ENCODE measurements around the gene BOLA1.
"Not testable (repeated sequence)": the region's sequence is repeated elsewhere in the genome, so short reads cannot be mapped to it uniquely, and the experiment has no call there.

The BOLA1 gene

DNA sequence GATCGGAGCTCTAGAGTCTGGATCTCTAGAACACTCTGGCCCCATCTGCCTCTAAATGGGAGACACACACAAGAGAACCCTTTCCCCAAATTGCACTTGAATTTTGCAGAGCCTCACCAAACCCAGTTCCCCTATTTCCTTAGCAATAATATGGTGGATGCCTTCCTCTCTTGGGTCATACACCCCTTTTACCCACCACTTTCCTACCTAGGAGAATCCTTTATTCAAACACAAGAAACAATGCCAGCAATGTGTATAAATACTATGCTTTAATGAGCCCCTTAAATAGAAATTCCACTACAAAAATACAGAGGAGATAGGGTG lies 29.0 kb downstream of the BOLA1 start:
- DNase-seq (ENCODE audit: low read depth in 3 of 3): no peak

DNA sequence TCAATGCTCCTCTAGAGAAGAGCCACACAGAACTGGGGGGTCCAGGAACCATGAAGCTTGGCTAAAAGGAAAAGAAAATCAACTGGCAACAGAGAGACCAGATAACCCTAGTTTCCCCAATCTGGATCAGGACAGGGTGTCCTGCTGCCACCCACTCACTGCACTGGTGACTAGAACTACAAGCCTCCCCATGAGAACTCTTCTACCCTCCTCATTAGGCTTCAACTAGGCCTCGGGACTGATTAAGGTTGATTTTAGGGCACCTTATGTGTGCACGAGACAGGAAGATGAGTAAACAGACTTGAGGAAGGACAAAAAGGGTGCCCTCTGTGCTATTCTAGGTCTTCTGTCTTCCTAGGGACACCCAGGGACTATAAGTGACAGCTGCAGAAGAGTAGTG lies 30.5 kb downstream of the BOLA1 start:
- no peak for DNase-seq (ENCODE audit: low read depth in 3 of 3)

DNA sequence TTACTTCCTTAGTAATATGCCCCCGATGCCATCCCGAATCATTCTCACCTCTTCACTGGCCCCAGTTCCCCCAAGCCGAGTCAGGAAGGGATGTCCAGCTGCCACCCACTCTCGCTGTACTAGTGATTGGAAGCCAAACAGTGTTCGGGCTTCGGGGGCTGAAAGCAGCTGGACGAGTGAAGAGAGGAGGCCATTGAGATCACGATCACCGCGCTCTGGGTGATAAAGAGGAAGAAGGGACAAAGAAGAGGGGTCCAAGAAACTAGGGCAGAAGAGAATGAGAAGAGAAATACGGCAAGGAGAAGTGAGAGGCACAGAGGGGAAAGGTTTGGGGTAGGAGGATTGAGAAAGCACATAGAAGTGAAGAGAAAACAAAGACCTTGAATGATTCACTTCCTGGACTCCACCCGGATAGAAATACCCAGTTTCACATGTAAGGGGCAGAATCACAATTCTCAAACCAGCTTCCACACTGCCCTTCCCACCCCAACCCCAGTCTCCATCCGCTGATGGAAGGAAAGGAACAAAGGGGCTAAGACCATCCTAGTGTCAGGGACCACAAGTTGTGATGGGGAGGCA lies 31.9 kb downstream of the BOLA1 start:
- no peak for DNase-seq (ENCODE audit: low read depth in 3 of 3)

DNA sequence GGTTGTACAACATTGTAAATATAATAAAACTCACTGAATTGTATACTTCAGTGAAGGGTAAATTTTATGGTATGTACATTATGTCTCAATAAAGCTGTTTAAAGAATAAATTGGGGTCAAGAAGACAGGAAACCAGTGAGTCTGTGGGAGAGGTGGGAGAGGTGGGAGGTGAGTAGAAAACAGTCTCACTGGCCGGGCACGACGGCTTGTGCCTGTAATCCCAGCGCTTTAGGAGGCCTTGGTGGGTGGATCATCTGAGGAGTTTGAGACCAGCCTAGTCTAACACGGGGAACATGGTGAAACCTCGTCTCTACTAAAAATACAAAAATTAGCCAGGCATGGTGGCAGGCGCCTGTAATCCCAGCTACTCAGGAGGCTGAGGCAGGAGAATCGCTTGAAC lies 33.1 kb downstream of the BOLA1 start:
- no peak for DNase-seq (ENCODE audit: low read depth in 3 of 3)

DNA sequence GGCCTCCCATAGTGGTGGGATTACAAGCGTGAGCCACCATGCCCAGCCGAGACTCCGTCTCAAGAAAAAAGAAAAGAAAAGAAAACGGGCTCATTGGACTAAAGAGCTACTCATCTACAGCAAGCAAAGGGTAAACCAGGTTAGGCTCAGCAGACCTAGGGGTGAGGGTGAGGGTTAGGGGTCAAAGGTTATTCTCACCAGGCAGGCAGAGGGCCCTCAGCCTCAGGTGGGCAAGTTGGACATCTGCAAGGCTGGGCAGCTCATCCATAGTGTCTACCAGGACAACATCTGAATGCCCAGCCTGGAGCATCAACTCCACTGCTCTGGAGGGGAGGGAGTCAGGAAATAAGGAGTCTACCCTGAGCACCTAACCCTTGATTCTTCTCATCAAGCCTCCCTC lies 33.8 kb downstream of the BOLA1 start:
- no peak for DNase-seq (ENCODE audit: low read depth in 3 of 3)

DNA sequence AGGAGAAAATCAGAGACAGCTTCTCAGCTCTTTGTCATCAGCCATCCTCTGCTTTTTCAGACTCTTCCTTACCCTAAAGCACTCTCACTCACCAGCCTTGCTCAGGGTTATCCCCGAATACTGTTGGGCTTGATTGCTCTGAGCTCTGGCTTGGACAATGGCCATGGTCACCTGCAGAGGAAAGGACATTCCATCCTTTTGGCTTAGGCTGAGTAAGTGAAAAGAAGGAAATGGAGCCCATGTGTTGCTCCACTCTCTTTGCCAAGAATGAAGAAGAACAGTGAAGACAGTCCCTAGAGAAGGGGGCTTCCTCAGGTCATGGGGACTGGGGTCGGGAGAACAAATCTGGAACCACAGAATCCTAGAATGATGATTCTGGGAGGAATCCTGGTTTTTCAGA lies 35.0 kb downstream of the BOLA1 start:
- DNase-seq (ENCODE audit: low read depth in 3 of 3): no peak

DNA sequence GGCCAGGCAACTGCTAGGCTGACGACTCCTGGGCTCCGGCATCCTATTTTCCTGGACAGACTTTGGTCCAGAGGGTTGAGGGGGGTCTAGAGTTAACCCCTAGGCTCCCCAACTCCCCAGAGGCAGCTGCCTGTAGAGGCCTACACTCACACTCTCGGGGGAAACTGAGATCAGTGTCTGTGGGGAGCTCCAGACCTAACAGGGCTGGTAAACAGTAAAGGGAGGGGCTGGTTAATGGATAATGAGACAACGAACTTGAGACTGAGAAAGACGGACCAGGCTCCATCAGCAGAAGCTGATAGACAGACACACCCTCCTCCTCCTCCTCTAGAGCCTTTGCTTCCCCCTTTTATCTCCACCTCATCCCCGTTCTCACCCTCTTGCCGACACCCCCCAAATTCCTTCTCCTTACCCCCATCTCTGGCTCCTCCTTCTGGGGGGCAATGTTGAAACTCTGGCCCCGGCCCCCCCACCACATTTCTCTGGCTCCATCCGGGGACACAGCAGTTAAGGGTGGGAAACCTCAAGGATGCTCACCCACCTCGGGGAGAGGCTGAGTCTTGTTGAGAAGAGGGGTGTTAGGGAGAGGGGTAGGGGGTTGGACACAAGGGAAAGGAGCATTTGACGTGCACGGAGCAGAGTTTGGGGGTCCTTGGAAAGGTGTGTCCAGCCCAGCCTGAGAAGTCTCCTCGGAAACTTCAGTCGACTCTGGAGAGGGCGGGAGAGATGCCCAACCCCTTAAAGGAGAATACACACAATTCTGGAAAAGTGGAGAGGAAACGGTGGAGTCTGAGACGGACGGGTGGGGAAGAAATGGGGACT lies 37.0 kb downstream of the BOLA1 start, which contains the start of gene MTMR11:
MTMR11 (minus strand) TSS at position 710 of the 822 bp plus-strand sequence; CDS start at position 478, 232 bp downstream.
- no peak for DNase-seq (ENCODE audit: low read depth in 3 of 3)

DNA sequence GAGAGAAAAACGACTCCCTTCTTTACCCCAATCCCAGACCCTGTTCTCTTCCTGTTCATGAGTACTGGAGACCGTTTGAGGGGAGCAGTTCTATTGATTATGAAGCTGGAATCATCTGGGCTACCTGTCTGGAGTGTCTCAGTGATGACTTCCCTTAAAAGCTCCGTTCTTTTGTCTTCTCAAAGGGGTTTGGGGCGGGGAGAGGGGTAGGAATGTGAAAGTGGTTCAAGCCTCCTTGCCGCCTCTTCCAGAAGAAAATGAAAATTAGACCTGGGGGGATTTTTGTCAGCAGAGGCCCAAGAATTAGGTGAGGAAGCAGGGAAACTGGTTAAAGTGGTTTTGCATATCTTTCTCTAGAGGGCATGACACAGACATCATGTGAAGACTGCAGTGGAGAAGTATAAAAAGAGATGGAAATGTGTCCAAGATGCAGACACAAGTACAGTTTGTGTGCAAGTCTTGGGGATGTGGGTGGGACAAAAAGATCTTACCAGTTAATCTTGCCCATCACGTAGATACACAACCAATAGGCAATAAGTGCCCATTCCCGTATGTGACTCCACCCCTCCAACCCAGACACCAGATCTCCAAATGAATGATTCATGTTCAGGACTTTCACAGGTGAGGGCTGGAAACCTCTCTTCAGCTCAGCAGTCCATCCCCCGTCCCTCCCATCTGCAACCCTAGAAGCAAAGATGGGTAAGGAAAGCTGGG lies 37.8 kb downstream of the BOLA1 start:
- DNase-seq (ENCODE audit: low read depth in 3 of 3): no peak

DNA sequence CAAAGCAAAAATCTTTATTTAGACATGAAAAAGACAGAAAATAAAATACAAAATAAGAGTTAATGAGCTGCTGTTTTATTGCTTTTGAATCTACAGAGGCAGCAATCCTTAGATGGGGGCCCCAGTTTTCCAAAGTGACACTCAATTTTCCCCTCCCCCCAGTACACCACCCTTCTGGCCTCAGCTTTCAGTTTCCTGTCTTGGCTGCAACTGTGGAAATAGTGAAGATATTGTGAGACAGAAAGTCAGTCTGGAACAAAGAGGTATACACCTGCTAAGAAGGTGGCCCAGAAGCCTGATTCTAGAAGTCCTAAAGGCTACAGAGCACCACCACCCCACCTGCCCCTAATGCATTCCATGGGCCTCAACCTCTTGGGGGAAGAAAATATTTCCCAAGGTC lies 38.4 kb downstream of the BOLA1 start:
- no peak for DNase-seq (ENCODE audit: low read depth in 3 of 3)

DNA sequence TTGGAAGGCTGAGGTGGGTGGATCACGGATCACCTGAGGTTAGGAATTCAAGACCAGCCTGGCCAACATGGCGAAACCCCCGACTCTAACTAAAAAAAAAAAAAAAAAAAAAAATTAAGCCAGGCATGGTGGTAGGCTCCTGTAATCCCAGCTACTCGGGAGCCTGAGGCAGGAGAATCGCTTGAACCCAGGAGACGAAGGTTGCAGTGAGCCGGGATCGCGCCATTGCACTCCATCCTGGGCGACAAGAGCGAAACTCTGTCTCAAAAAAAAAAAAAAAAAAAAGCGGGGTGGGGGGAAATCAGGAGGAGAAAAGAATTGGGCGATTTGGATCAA lies 39.3 kb downstream of the BOLA1 start:
- not testable (repeated sequence) for DNase-seq (ENCODE audit: low read depth in 3 of 3)

DNA sequence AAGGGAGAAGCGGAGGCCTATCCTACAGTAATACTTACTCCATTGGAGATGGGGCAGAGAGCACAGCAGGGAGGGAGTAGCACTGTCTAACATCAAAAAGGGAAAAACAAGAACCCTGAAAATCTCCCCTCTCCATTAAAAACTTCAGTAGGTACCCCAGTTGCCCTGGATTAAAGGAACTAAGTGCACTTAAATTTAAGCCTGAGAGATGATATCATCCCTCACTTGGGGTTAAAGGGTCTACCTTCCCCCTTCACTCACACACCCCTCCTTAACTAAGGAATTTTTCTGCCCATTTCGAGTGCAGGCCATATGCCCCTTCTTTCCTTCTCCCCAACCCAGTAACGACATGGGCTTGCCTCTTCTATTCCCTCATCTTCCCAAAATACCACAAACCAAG lies 41.1 kb downstream of the BOLA1 start:
- DNase-seq (ENCODE audit: low read depth in 3 of 3): no peak

DNA sequence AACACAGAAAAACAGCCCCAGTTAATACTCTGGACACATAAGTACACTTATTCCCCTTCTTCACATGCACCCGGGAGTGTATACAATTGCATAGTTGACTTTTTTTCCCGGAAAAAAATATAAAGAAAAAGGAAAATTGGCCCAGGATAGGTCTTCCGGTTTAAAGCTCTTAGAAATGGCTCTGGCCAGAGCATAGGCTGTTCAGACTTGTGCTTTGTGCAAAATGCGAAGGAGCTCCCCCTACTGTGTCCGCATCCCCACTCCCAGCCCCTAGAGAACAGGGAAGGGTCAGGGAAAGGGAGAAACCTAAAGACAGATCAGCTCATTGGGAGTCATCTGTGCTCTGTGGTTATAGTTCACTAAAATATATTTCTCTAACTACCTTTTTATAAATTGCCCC lies 42.8 kb downstream of the BOLA1 start:
- no peak for DNase-seq (ENCODE audit: low read depth in 3 of 3)

DNA sequence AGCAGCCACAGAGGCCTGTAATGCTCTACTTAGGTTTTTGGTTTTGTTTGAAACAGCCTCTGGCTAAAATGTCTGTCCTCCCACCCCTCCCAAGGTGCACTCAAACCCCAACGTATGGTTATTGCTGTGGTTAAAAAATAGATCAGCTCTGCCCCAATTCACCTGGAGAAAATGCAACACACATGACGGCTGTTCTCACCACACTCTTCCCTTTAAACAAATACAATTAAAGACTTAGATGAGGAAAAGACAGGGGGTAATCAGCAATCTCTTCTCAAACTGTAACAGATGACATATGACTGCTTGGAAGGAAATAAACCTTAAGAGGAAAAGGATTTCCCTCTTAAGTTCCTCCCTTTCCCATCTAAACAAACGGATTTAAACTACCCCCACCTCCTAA lies 43.5 kb downstream of the BOLA1 start:
- DNase-seq (ENCODE audit: low read depth in 3 of 3): no peak

DNA sequence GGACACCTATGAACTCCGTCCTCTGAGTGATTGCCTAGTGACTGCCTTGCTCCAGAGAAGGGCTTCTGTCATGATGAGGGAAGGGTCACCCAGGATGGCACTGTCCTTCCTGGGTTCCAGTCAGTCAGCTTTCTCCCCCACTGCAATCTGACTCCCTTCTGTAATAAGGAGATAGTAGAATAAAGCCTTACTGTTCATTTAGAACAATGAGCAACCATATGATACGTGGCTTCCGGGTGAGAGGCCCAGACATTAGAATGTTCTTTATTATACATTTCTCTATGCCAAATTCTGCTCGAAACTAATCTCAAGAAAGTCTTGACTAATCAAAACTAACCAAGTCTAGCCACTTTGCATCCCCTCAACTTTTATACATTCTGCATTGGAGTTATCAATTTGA lies 45.8 kb downstream of the BOLA1 start:
- DNase-seq (ENCODE audit: low read depth in 3 of 3): no peak

DNA sequence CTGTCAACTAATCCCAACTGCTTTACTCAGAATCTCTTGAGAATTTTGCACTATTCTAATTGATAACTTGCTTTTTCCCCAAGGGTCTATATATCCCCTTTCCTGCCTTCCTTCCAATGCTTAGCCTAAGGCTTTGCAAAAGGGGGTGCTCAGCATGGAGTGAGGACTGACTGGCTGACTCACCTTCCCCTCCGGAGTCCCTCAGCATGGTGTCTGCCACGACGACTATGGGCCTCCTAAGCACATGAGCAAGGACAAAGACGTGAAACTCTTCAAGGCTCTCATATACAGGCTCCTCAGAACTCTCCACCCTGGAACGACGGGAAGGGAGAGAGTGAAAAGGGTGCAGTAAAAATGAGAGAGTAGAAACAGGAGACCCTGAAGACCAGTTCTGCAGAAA lies 50.5 kb downstream of the BOLA1 start:
- no peak for DNase-seq (ENCODE audit: low read depth in 3 of 3)
